Liver (tissue), 9 donors: Measurements from ENCODE around the gene BACH2. TPM values are rescaled to one million over a fixed set of nuclear protein-coding genes. Genes with fewer than 3 reads are reported as not detected.
"Not testable (repeated sequence)": the region's sequence is repeated elsewhere in the genome, so short reads cannot be mapped to it uniquely, and the experiment has no call there.

Experiments used
- DNase-seq: peaks from one replicate; pipeline ENCODE4 v3.0.0-alpha.2; 2017; ENCODE audit warnings: low spot score
- H3K27ac ChIP-seq, 2 donors: one replicate each; pipeline ENCODE4 v1.7.0; 2013; ENCODE audit warnings: inconsistent platforms in 2 of 2, low read length in 2 of 2, control low read depth in 1 of 2, low read depth in 1 of 2, mild to moderate bottlenecking in 1 of 2
- H3K27me3 ChIP-seq, 4 donors: one replicate each; pipeline versions ENCODE4 v1.6.1 to v1.7.0; 2013; ENCODE audit warnings: low read length in 3 of 4, inconsistent platforms in 1 of 4, mild to moderate bottlenecking in 1 of 4, moderate library complexity in 1 of 4; ENCODE audit not compliant: control insufficient read depth in 4 of 4, insufficient read depth in 4 of 4
- H3K36me3 ChIP-seq, 4 donors: one replicate each; pipeline versions ENCODE4 v1.6.1 to v1.7.0; 2013; ENCODE audit warnings: low read length in 3 of 4, mild to moderate bottlenecking in 3 of 4, low read depth in 1 of 4, moderate library complexity in 1 of 4; ENCODE audit not compliant: control insufficient read depth in 4 of 4, insufficient read depth in 3 of 4
- H3K4me1 ChIP-seq, 4 donors: one replicate each; pipeline versions ENCODE4 v1.6.1 to v1.7.0; 2013; ENCODE audit warnings: low read length in 3 of 4, mild to moderate bottlenecking in 3 of 4, moderate library complexity in 1 of 4; ENCODE audit not compliant: control insufficient read depth in 4 of 4, insufficient read depth in 4 of 4
- H3K4me3 ChIP-seq, 3 donors: one replicate each; pipeline versions ENCODE4 v1.6.1 to v1.7.0; 2013; ENCODE audit warnings: low read length in 3 of 3, control low read depth in 1 of 3, low read depth in 1 of 3, mild to moderate bottlenecking in 1 of 3
- H3K9ac ChIP-seq, 2 donors: one replicate each; pipeline ENCODE4 v1.7.0; 2013; ENCODE audit warnings: low read length in 2 of 2, mild to moderate bottlenecking in 2 of 2, moderate library complexity in 2 of 2, control low read depth in 1 of 2, low read depth in 1 of 2
- H3K9me3 ChIP-seq, 4 donors: one replicate each; pipeline versions ENCODE4 v1.6.1 to v1.7.0; 2013; ENCODE audit warnings: low read length in 3 of 4; ENCODE audit not compliant: control insufficient read depth in 4 of 4
- EGR1 ChIP-seq, 2 donors: IDR thresholded peaks; 2 replicates each; pipeline ENCODE4 v1.6.1; 2016 to 2018; ENCODE audit warnings: antibody characterized with exemption in 2 of 2, low read depth in 2 of 2
- FOXA1 ChIP-seq: IDR thresholded peaks from 2 replicates; pipeline ENCODE4 v1.6.1; 2016; ENCODE audit warnings: antibody characterized with exemption
- HNF4A ChIP-seq, 2 donors: conservative IDR thresholded peaks; 2 replicates each; pipeline ENCODE4 v1.6.1; 2016; ENCODE audit warnings: antibody characterized with exemption in 2 of 2, mild to moderate bottlenecking in 2 of 2
- JUND ChIP-seq, 2 donors: IDR thresholded peaks; 2 replicates each; pipeline ENCODE4 v1.6.1; 2016; ENCODE audit warnings: antibody characterized with exemption in 2 of 2
- NR2F2 ChIP-seq: IDR thresholded peaks from 2 replicates; pipeline ENCODE4 v1.6.1; 2016; ENCODE audit warnings: antibody characterized with exemption
- RAD21 ChIP-seq, 2 donors: IDR thresholded peaks; 2 replicates each; pipeline ENCODE4 v1.6.1; 2016; ENCODE audit warnings: antibody characterized with exemption in 2 of 2, mild to moderate bottlenecking in 2 of 2
- RXRA ChIP-seq, 2 donors: IDR thresholded peaks; 2 replicates each; pipeline ENCODE4 v1.6.1; 2017 to 2018; ENCODE audit warnings: antibody characterized with exemption in 2 of 2, mild to moderate bottlenecking in 1 of 2
- SP1 ChIP-seq: IDR thresholded peaks from 2 replicates; pipeline ENCODE4 v1.6.1; 2018; ENCODE audit warnings: antibody characterized with exemption, mild to moderate bottlenecking
- YY1 ChIP-seq: IDR thresholded peaks from 2 replicates; pipeline ENCODE4 v1.6.1; 2016; ENCODE audit warnings: antibody characterized with exemption, mild to moderate bottlenecking
- WGBS: extraction: QIAGEN DNeasy Blood & Tissue Kit; methylation state at CpG from one replicate; pipeline ENCODE4 v1.1.7; 2013; 5-methylcytosine and 5-hydroxymethylcytosine counted together
- polyA plus RNA-seq, 2 donors: library from polyadenylated mRNA; stranded (reverse) in 1 of 2; unstranded in 1 of 2; fragments of 200-250 nt in 1 of 2; fragments of >200 nt in 1 of 2; fragmentation: Nextera tagmentation in 1 of 2; extraction: Ambion mirVana in 1 of 2; gene quantifications; one replicate each; pipeline versions ENCODE4 v1.2.1 to v1.2.3, GENCODE V29; 2013 to 2015
- total RNA-seq, 2 donors: library from RNA; depleted of rRNA; stranded (reverse); fragments of >200 nt; gene quantifications; one replicate each; pipeline ENCODE4 v1.2.3, GENCODE V29; 2014
- TF ChIP-seq, protein P1 (sequence below): fragments of 150-350 bp; IDR thresholded peaks from 2 replicates; pipeline ENCODE4 v1.5.1; 2017; ENCODE audit warnings: improper control_type of control experiment, low read depth, low read length; ENCODE audit not compliant: missing input control
- TF ChIP-seq, protein P2 (sequence below): IDR thresholded peaks from 2 replicates; pipeline ENCODE4 v1.6.1; 2016; ENCODE audit warnings: antibody characterized with exemption
- TF ChIP-seq, protein P3 (sequence below): IDR thresholded peaks from 2 replicates; pipeline ENCODE4 v1.6.1; 2016; ENCODE audit warnings: antibody characterized with exemption
- TF ChIP-seq, protein P4 (sequence below): IDR thresholded peaks from 2 replicates; pipeline ENCODE4 v1.6.1; 2016; ENCODE audit warnings: antibody characterized with exemption
- donor health status: healthy.
- donor health status: healthy.
- donor health status: healthy.
- donor health status: healthy.
- donor health status: healthy.

The BACH2 gene
- total and polyA plus RNA-seq, 4 donors = 1.9 to 3.7 (median 1.9) TPM

DNA sequence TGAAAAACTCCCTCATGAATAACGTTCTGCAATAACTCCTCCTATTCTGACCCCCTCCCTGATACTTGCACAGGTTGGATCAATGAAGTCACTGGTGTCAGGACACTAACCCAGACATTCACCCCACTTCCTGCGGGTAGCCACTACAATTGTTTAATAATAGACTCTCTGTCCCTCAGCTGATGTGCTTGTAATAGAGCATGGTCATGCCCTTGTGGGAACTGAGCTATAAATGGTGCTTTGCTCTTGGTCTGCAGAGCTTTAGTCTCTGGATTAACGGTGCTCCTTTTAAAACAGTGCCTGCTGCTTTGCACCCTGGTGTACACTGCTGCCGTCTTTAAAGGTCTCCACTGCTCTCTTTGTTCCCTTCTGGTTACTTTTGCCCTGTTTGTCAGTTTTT, 127.3 kb downstream of the BACH2 start:
- Histone ChIP-seq H3K36me3 (no peaks in the 10 kb centered on the region), H3K4me3 (no peak overlapping the region), H3K27me3 (no peaks in the 10 kb centered on the region), H3K4me1 (no peaks in the 10 kb centered on the region), H3K9ac (no peak overlapping the region), H3K9me3 (no peaks in the 10 kb centered on the region), H3K27ac (no peak overlapping the region)
- WGBS = 63% methylated on average over 4 of the region's 4 CpGs
- DNase-seq = no peak
- TF ChIP-seq NR2F2 = no peak
- TF ChIP-seq YY1 = no peak
- no peak for TF ChIP-seq HNF4A (conservative IDR thresholded peaks at IDR 0.05)

DNA sequence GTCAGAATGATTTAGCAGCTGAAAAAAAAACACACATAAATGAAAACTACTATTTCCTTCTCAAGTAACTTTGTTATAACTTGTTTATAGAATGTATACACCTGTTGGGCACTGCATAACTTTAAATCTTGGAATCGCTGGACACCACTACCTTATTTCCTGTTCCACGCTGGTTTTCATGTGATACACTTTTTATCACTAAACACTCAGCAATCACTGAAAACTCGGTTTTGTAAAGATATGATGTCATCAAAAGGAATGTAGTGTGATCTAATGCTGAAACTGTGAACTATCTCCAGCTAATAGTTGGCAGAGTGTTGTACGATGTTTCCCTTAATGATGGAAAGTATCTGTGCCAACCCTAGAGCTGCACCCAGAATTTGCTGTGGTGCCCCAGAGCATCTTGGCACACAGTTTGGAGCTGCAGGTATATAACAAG, 127.9 kb downstream of the BACH2 start:
- WGBS = 60% methylated on average over 4 of the region's 4 CpGs
- TF ChIP-seq HNF4A (conservative IDR thresholded peaks at IDR 0.05) (no peak), RAD21 (IDR thresholded peaks at IDR 0.05) (no peak), JUND (IDR thresholded peaks at IDR 0.05) (no peak), FOXA1 (no peak), NR2F2 (no peak), YY1 (no peak), SP1 (no peak), EGR1 (IDR thresholded peaks at IDR 0.05; ENCODE audit: low read depth in 2 of 2) (no peak), RXRA (IDR thresholded peaks at IDR 0.05) (no peak)
- TF ChIP-seq, protein P1, sequence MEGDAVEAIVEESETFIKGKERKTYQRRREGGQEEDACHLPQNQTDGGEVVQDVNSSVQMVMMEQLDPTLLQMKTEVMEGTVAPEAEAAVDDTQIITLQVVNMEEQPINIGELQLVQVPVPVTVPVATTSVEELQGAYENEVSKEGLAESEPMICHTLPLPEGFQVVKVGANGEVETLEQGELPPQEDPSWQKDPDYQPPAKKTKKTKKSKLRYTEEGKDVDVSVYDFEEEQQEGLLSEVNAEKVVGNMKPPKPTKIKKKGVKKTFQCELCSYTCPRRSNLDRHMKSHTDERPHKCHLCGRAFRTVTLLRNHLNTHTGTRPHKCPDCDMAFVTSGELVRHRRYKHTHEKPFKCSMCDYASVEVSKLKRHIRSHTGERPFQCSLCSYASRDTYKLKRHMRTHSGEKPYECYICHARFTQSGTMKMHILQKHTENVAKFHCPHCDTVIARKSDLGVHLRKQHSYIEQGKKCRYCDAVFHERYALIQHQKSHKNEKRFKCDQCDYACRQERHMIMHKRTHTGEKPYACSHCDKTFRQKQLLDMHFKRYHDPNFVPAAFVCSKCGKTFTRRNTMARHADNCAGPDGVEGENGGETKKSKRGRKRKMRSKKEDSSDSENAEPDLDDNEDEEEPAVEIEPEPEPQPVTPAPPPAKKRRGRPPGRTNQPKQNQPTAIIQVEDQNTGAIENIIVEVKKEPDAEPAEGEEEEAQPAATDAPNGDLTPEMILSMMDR = no peak
- TF ChIP-seq, protein P2, sequence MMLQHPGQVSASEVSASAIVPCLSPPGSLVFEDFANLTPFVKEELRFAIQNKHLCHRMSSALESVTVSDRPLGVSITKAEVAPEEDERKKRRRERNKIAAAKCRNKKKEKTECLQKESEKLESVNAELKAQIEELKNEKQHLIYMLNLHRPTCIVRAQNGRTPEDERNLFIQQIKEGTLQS = no peak
- TF ChIP-seq, protein P3, sequence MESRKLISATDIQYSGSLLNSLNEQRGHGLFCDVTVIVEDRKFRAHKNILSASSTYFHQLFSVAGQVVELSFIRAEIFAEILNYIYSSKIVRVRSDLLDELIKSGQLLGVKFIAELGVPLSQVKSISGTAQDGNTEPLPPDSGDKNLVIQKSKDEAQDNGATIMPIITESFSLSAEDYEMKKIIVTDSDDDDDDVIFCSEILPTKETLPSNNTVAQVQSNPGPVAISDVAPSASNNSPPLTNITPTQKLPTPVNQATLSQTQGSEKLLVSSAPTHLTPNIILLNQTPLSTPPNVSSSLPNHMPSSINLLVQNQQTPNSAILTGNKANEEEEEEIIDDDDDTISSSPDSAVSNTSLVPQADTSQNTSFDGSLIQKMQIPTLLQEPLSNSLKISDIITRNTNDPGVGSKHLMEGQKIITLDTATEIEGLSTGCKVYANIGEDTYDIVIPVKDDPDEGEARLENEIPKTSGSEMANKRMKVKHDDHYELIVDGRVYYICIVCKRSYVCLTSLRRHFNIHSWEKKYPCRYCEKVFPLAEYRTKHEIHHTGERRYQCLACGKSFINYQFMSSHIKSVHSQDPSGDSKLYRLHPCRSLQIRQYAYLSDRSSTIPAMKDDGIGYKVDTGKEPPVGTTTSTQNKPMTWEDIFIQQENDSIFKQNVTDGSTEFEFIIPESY = no peak
- TF ChIP-seq, protein P4, sequence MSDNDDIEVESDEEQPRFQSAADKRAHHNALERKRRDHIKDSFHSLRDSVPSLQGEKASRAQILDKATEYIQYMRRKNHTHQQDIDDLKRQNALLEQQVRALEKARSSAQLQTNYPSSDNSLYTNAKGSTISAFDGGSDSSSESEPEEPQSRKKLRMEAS = no peak
- DNase-seq = no peak

DNA sequence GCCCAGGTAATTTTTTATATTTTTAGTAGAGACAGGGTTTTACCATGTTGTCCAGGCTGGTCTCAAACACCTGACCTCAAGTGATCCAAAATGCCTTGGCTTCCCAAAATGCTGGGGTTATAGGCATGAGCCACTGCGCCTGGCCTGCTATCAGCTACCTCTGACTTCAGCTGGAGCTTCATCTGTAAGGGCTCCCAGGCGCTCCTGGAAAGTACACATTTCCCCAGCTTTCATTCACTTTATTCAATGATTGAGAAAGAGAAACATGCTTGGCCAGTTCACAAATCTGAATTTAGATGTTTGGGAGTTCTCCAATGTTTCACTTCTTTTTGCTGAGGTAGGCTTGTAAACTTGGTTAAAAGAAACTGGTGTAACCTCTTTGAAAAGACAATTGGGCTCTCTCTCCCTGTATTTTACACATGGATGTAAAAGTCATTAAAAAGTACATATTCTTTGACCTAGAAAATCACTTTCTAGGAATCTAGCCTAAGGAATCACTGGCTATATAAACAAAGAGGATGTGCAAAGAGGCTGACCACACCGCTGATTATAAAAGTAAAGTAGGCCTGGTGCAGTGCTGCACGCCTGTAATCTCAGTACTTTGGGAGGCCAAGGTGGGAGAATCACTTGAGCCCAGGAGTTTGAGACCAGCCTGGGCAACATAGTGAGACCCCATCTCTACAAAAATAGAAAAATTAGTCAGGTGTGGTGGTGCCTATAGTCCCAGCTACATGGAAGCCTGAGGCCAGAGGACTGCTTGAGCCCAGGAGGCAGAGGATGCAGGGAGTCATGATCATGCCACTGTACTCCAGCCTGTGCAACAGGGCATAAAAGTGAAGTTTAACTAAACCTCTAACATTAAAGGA, 128.9 kb downstream of the BACH2 start:
- WGBS = 72% methylated on average over 4 of the region's 4 CpGs
- Histone ChIP-seq H3K9me3 (no peaks in the 10 kb centered on the region), H3K27ac (no peak overlapping the region), H3K4me3 (no peak overlapping the region), H3K36me3 (no peaks in the 10 kb centered on the region), H3K4me1 (no peaks in the 10 kb centered on the region), H3K27me3 (no peaks in the 10 kb centered on the region), H3K9ac (no peak overlapping the region)
- DNase-seq = no peak
- TF ChIP-seq RAD21 (IDR thresholded peaks at IDR 0.05) (peak in 1 of 2 donors; percentile 16), RXRA (IDR thresholded peaks at IDR 0.05) (peak in 1 of 2 donors; percentile 16), YY1 (no peak)

More for the DNA sequence above, 127.9 kb downstream of the BACH2 start:
- Histone ChIP-seq H3K4me1 (no peaks in the 10 kb centered on the region), H3K9ac (no peak overlapping the region), H3K4me3 (no peak overlapping the region), H3K27ac (no peak overlapping the region), H3K9me3 (no peaks in the 10 kb centered on the region), H3K36me3 (no peaks in the 10 kb centered on the region), H3K27me3 (no peaks in the 10 kb centered on the region)

DNA sequence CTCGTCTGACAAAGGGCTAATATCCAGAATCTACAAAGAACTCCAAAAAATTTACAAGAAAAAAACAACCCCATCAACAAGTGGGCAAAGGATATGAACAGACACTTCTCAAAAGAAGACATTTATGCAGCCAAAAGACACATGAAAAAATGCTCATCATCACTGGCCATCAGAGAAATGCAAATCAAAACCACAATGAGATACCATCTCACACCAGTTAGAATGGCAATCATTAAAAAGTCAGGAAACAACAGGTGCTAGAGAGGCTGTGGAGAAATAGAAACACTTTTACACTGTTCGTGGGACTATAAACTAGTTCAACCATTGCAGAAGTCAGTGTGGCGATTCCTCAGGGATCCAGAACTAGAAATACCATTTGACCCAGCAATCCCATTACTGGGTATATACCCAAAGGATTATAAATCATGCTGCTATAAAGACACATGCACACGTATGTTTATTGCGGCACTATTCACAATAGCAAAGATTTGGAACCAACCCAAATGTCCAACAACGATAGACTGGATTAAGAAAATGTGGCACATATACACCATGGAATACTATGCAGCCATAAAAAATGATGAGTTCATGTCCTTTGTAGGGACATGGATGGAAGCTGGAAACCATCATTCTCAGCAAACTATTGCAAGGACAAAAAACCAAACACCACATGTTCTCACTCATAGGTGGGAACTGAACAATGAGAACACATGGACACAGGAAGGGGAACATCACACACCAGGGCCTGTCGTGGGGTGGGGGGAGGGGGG, 130.3 kb downstream of the BACH2 start:
- WGBS = 90% methylated on average over 7 of the region's 7 CpGs
- H3K4me1 ChIP-seq, H3K4me3 ChIP-seq, DNase-seq, H3K9ac ChIP-seq, H3K36me3 ChIP-seq, H3K27me3 ChIP-seq, H3K27ac ChIP-seq, H3K9me3 ChIP-seq: not testable (repeated sequence)
